Endothelial cell of umbilical vein (primary cell): ENCODE measurements around the gene PLRG1. TPM values are rescaled to one million over a fixed set of nuclear protein-coding genes. Genes with fewer than 3 reads are reported as not detected.

Experiments
- BruUV-seq: library from RNA; stranded (reverse); fragments of 400-500 nt; replicated peaks from 2 replicates; lab custom pipeline; 2021; lab: Mats Ljungman, UMichigan
- CTCF ChIA-PET: fragments of 300-600, 350-600 bp; sonication (Branson Sonifier 250); formaldehyde crosslinking; loops from one replicate; lab custom pipeline; 2021; ENCODE audit warnings: antibody characterized with exemption, inconsistent platforms; lab: Charles Lee
- POLR2A ChIA-PET: fragments of 300-600, 350-600 bp; sonication (Branson Sonifier 250); formaldehyde crosslinking; loops from one replicate; lab custom pipeline; 2021; ENCODE audit warnings: antibody characterized with exemption, inconsistent platforms; lab: Charles Lee
- DNase-seq: peaks from one replicate; pipeline ENCODE4 v3.0.0-alpha.2; 2011; ENCODE audit warnings: low read depth, low spot score
- FAIRE-seq: peaks from 2 replicates; lab custom pipeline; 2011; peaks lifted over from hg19 to GRCh38; lab: Jason Lieb, UNC
- H2AFZ ChIP-seq: 2 replicates; pipeline ENCODE4 v1.6.0; 2012; ENCODE audit warnings: low read depth, low read length, control low read depth, inconsistent platforms
- H3K27ac ChIP-seq: 2 replicates; pipeline ENCODE4 v1.5.1; 2011; ENCODE audit warnings: low read depth, mild to moderate bottlenecking, control low read depth, low read length, moderate library complexity; ENCODE audit not compliant: insufficient read depth
- H3K27me3 ChIP-seq, 2 experiments: 2 replicates each; pipeline versions ENCODE4 v1.6.0 to v1.6.1; 2011; ENCODE audit warnings: low read length in 2 of 2, mixed read lengths in 1 of 2; ENCODE audit not compliant: control insufficient read depth in 2 of 2, insufficient read depth in 2 of 2
- H3K36me3 ChIP-seq, 2 experiments: 2 replicates in 1 of 2; 3 replicates in 1 of 2; pipeline ENCODE4 v1.5.1; 2011; ENCODE audit warnings: low read length in 2 of 2, mild to moderate bottlenecking in 1 of 2, moderate library complexity in 1 of 2; ENCODE audit not compliant: control insufficient read depth in 2 of 2, insufficient read depth in 2 of 2; ENCODE audit errors: extremely low read depth in 1 of 2
- H3K4me1 ChIP-seq: 3 replicates; pipeline ENCODE4 v1.5.1; 2011; ENCODE audit warnings: mild to moderate bottlenecking, low read length; ENCODE audit not compliant: control insufficient read depth, insufficient read depth; ENCODE audit errors: extremely low read depth
- H3K4me2 ChIP-seq: 2 replicates; pipeline ENCODE4 v1.6.1; 2011; ENCODE audit warnings: low read length, control low read depth, mixed read lengths; ENCODE audit not compliant: insufficient read depth
- H3K4me3 ChIP-seq, 3 experiments: fragments of 200-600 bp in 1 of 3; sonication (generic), shearing (Covaris generic) in 1 of 3; replicated peaks in 1 of 3; 2 replicates each; pipeline ENCODE4 v1.5.1; 2011 to 2016; ENCODE audit warnings: control low read depth in 3 of 3, low read length in 3 of 3, mild to moderate bottlenecking in 2 of 3, inconsistent platforms in 1 of 3, low read depth in 1 of 3, moderate library complexity in 1 of 3; ENCODE audit not compliant: insufficient read depth in 1 of 3
- H3K79me2 ChIP-seq: 2 replicates; pipeline ENCODE4 v1.6.0; 2012; ENCODE audit warnings: low read length, inconsistent platforms; ENCODE audit not compliant: control insufficient read depth, insufficient read depth
- H3K9ac ChIP-seq: replicated peaks from 2 replicates; pipeline ENCODE3; 2011; ENCODE audit warnings: low read length, control low read depth; ENCODE audit not compliant: insufficient read depth; ENCODE audit errors: extremely low read depth
- H3K9me1 ChIP-seq: replicated peaks from 3 replicates; pipeline ENCODE4 v1.6.0; 2011; ENCODE audit warnings: mild to moderate bottlenecking, low read length; ENCODE audit not compliant: control insufficient read depth, insufficient read depth; ENCODE audit errors: extremely low read depth
- H3K9me3 ChIP-seq: replicated peaks from 2 replicates; pipeline ENCODE4 v1.5.1; 2012; ENCODE audit warnings: low read length, inconsistent platforms; ENCODE audit not compliant: control insufficient read depth, insufficient read depth
- H4K20me1 ChIP-seq: replicated peaks from 2 replicates; pipeline ENCODE3; 2011; ENCODE audit warnings: mild to moderate bottlenecking, low read length; ENCODE audit not compliant: control insufficient read depth, insufficient read depth; ENCODE audit errors: extremely low read depth
- CTCF ChIP-seq, 2 donors: IDR thresholded peaks; 1 replicate in 1 of 2; 2 replicates in 1 of 2; pipeline ENCODE4 v1.5.1; 2011; ENCODE audit warnings: low read length in 2 of 2, mild to moderate bottlenecking in 2 of 2, moderate library complexity in 2 of 2, control low read depth in 1 of 2, inconsistent platforms in 1 of 2, low read depth in 1 of 2; ENCODE audit not compliant: insufficient read depth in 1 of 2; ENCODE audit errors: extremely low read depth in 1 of 2
- EZH2 ChIP-seq: IDR thresholded peaks from 2 replicates; pipeline ENCODE4 v1.6.1; 2012; ENCODE audit warnings: borderline replicate concordance, low read depth, mild to moderate bottlenecking, moderate library complexity, low read length, inconsistent platforms; ENCODE audit not compliant: severe bottlenecking
- FOS ChIP-seq: IDR thresholded peaks from 2 replicates; pipeline ENCODE4 v1.6.1; 2011; ENCODE audit warnings: mild to moderate bottlenecking, low read length, moderate library complexity, borderline replicate concordance; ENCODE audit not compliant: insufficient read depth
- GATA2 ChIP-seq: IDR thresholded peaks from 2 replicates; pipeline ENCODE4 v1.7.0; 2011; ENCODE audit warnings: low read depth, mild to moderate bottlenecking, moderate library complexity, mixed read lengths, low read length; ENCODE audit not compliant: insufficient read length, insufficient read depth
- JUN ChIP-seq: IDR thresholded peaks from 2 replicates; pipeline ENCODE4 v1.6.1; 2011; ENCODE audit warnings: borderline replicate concordance, low read depth; ENCODE audit not compliant: insufficient read length, insufficient read depth
- MAX ChIP-seq: IDR thresholded peaks from 2 replicates; pipeline ENCODE4 v1.6.1; 2011; ENCODE audit not compliant: insufficient read depth, insufficient read length
- MYC ChIP-seq: IDR thresholded peaks from one replicate; pipeline ENCODE4 v1.6.1; 2011; ENCODE audit warnings: mild to moderate bottlenecking, low read depth, low read length
- POLR2A ChIP-seq: IDR thresholded peaks from 2 replicates; pipeline ENCODE4 v1.6.1; 2012; ENCODE audit warnings: low read depth, mild to moderate bottlenecking, control low read depth, low read length
- POLR2AphosphoS5 ChIP-seq: IDR thresholded peaks from 2 replicates; pipeline ENCODE4 v1.6.1; 2012; ENCODE audit warnings: low read depth, mild to moderate bottlenecking, control low read depth, low read length, moderate library complexity; ENCODE audit not compliant: insufficient read depth
- dilution Hi-C: fragments of 300-500 bp; cut with MboI; formaldehyde crosslinking; loops from one replicate; pipeline ENCODE4 v1.15.0; 2019; ENCODE audit warnings: low sequenced_read_pairs; ENCODE audit not compliant: extremely low pct_ligation_motif_present
- intact Hi-C: fragments of 100-400 bp; cut with micrococcal nuclease; formaldehyde crosslinking; loops from one replicate; pipeline ENCODE4 v1.10.0; 2022
- polyA plus RNA-seq, 4 experiments: library from polyadenylated mRNA; depleted of rRNA in 3 of 4; stranded (reverse) in 3 of 4; unstranded in 1 of 4; fragments of >200 nt; gene quantifications; 2 replicates each; pipeline versions ENCODE4 v1.2.1 to v1.2.3, GENCODE V29; 2011 to 2012; ENCODE audit warnings: missing spikeins in 1 of 4
- total RNA-seq: library from RNA; stranded (reverse); gene quantifications from 2 replicates; pipeline ENCODE4 v1.2.3, GENCODE V29; 2021

Gene PLRG1
- total and polyA plus RNA-seq, 2 donors (not counting 3 experiments of a cell fraction or from before 2014, with no cell fraction given) = 50.9 to 91.9 TPM

- Histone ChIP-seq H3K79me2 (no peaks in the 10 kb centered on the region), H3K36me3 (no peaks in the 10 kb centered on the region), H3K27ac (no peak overlapping the region), H3K4me3 (no peak overlapping the region), H3K27me3 (peaks cover 0 to 4% of the 10 kb centered on the region in 2 experiments), H3K4me1 (no peaks in the 10 kb centered on the region), H4K20me1 (no peaks in the 10 kb centered on the region), H3K4me2 (no peak overlapping the region), H3K9me3 (no peaks in the 10 kb centered on the region), H3K9me1 (no peaks in the 10 kb centered on the region), H3K9ac (no peak overlapping the region), H2AFZ (no peak overlapping the region)
- POLR2A ChIA-PET = no interaction called here
- no TSS peak for BruUV-seq
- intact Hi-C loops = no loop called here
- dilution Hi-C loops = no loop called here
- FAIRE-seq = no peak
- no peak for DNase-seq
- TF ChIP-seq POLR2A (no peak), CTCF (IDR thresholded peaks at IDR 0.05; ENCODE audit: extremely low read depth in 1 of 2, insufficient read depth in 1 of 2, low read depth in 1 of 2, low read length in 2 of 2) (no peak), POLR2AphosphoS5 (no peak), EZH2 (no peak), MYC (no peak), FOS (no peak), GATA2 (no peak), JUN (no peak), MAX (no peak)
- CTCF ChIA-PET = interaction anchor here (1.1 to 2.2 kb wide), 3 partner anchors 21 to 35 kb away, joined by 3 to 6 read pairs (median 4); no protein-coding TSS in a partner anchor
Observed at GRCh38 chr4:154589296-154590197, 39.3 kb upstream of the PLRG1 start.
